Limb (tissue), 2 donors: ENCODE results near the gene HLTF.
"Not testable (repeated sequence)": the region's sequence is repeated elsewhere in the genome, so short reads cannot be mapped to it uniquely, and the experiment has no call there.

Experiments used
- DNase-seq, 2 donors: peaks; one replicate each; pipeline ENCODE4 v3.0.0-alpha.2; 2016; ENCODE audit errors: extremely low spot score in 2 of 2

The HLTF gene

GRCh38 chr3:148992635-148993255 lies 93.6 kb downstream of the HLTF start:
- no peak for DNase-seq

- peak in 1 of 2 donors; percentile 15 for DNase-seq
These were observed 94.2 kb downstream of the HLTF start for GRCh38 chr3:148992027-148992634.

GRCh38 chr3:148991219-148992026 lies 94.9 kb downstream of the HLTF start, which contains the start of gene GYG1:
GYG1 (plus strand) TSS chr3:148991540; CDS start chr3:148991641, 101 bp downstream.
- peak; percentile 52 to 81 for DNase-seq

- no peak for DNase-seq
These were observed 96.1 kb downstream of the HLTF start for GRCh38 chr3:148990236-148990635.

- DNase-seq: not testable (repeated sequence)
These were observed 98.8 kb downstream of the HLTF start for GRCh38 chr3:148987551-148987950.

- DNase-seq: no peak
These were observed 105.1 kb downstream of the HLTF start for GRCh38 chr3:148981273-148981672.
